PC-3 (cell line): ENCODE measurements around the gene DLG5. TPM values are rescaled to one million over a fixed set of nuclear protein-coding genes. Genes with fewer than 3 reads are reported as not detected.

Experiments
- ATAC-seq: fragments of 200-7000 bp; cut with Tn5 transposase; 2 replicates; pipeline ENCODE4 v1.9.1; 2020; ENCODE audit warnings: mild to moderate bottlenecking, moderate library complexity
- BruUV-seq: library from RNA; stranded (reverse); fragments of 400-500 nt; replicated peaks from 2 replicates; lab custom pipeline; 2021; lab: Mats Ljungman, UMichigan
- CTCF ChIA-PET: fragments of 300-600 bp; sonication (Branson Sonifier 250); formaldehyde crosslinking; loops from one replicate; lab custom pipeline; 2022; ENCODE audit warnings: antibody characterized with exemption; lab: Charles Lee
- POLR2A ChIA-PET: fragments of 300-600 bp; sonication (Branson Sonifier 250); formaldehyde crosslinking; loops from one replicate; lab custom pipeline; 2022; ENCODE audit warnings: antibody characterized with exemption; ENCODE audit not compliant: unreplicated experiment; lab: Charles Lee
- DNase-seq: peaks from one replicate; pipeline ENCODE4 v3.0.0-alpha.2; 2015
- H2AFZ ChIP-seq: fragments of 300-600 bp; sonication (generic); 2 replicates; pipeline ENCODE4 v1.6.0; 2016; ENCODE audit warnings: antibody characterized with exemption, low read length
- H3F3A ChIP-seq: fragments of 300-600 bp; sonication (generic); one replicate; pipeline ENCODE4 v1.6.0; 2017; ENCODE audit warnings: antibody characterized with exemption, low read length, control low read depth, mild to moderate bottlenecking; ENCODE audit not compliant: unreplicated experiment
- H3K27ac ChIP-seq: fragments of 300-600 bp; sonication (generic); 2 replicates; pipeline ENCODE4 v1.5.1; 2016; ENCODE audit warnings: mild to moderate bottlenecking, low read length
- H3K27me3 ChIP-seq: fragments of 300-600 bp; sonication (generic); 2 replicates; pipeline ENCODE4 v1.6.1; 2016; ENCODE audit warnings: low read length, mixed read lengths
- H3K36me3 ChIP-seq: fragments of 300-600 bp; sonication (generic); 2 replicates; pipeline ENCODE4 v1.6.1; 2016; ENCODE audit warnings: low read depth, mixed run types, low read length, mixed read lengths
- H3K4me1 ChIP-seq: fragments of 300-600 bp; sonication (generic); 2 replicates; pipeline ENCODE4 v1.5.1; 2016; ENCODE audit warnings: low read length; ENCODE audit not compliant: insufficient read depth
- H3K4me2 ChIP-seq: fragments of 300-600 bp; sonication (generic); 2 replicates; pipeline ENCODE4 v1.6.0; 2016; ENCODE audit warnings: low read length
- H3K4me3 ChIP-seq: fragments of 300-600 bp; sonication (generic); 2 replicates; pipeline ENCODE4 v1.5.1; 2016; ENCODE audit warnings: mild to moderate bottlenecking, low read length, mixed read lengths
- H3K79me2 ChIP-seq: fragments of 300-600 bp; sonication (generic); 2 replicates; pipeline ENCODE4 v1.6.1; 2017; ENCODE audit warnings: low read length, mixed read lengths
- H3K9ac ChIP-seq: fragments of 300-600 bp; sonication (generic); 2 replicates; pipeline ENCODE4 v1.6.0; 2016; ENCODE audit warnings: mild to moderate bottlenecking, low read length
- H3K9me2 ChIP-seq: fragments of 300-600 bp; sonication (generic); replicated peaks from 2 replicates; pipeline ENCODE4 v1.6.1; 2016; ENCODE audit warnings: mixed run types, low read length, mixed read lengths
- H3K9me3 ChIP-seq: fragments of 300-600 bp; sonication (generic); 2 replicates; pipeline ENCODE4 v1.6.1; 2016; ENCODE audit warnings: low read length, mixed read lengths
- H4K20me1 ChIP-seq: fragments of 300-600 bp; sonication (generic); 2 replicates; pipeline ENCODE4 v1.6.1; 2016; ENCODE audit warnings: low read length, mixed read lengths
- CTCF ChIP-seq: fragments of 300-600 bp; sonication (generic); conservative IDR thresholded peaks from 2 replicates; pipeline ENCODE4 v1.5.1; 2017; ENCODE audit warnings: antibody characterized with exemption, low read depth, mild to moderate bottlenecking, low read length
- EZH2 ChIP-seq: fragments of 300-600 bp; sonication (generic); IDR thresholded peaks from one replicate; pipeline ENCODE4 v1.6.1; 2017; ENCODE audit warnings: antibody characterized with exemption, mild to moderate bottlenecking, low read length; ENCODE audit not compliant: unreplicated experiment
- EZH2phosphoT487 ChIP-seq: fragments of 300-600 bp; sonication (generic); IDR thresholded peaks from 2 replicates; pipeline ENCODE4 v1.6.1; 2018; ENCODE audit warnings: mild to moderate bottlenecking, antibody characterized with exemption, low read length, borderline replicate concordance
- intact Hi-C: fragments of 100-400 bp; cut with micrococcal nuclease; formaldehyde crosslinking; loops from 2 replicates; pipeline ENCODE4 v1.9.0; 2023
- total RNA-seq: library from RNA; depleted of rRNA; stranded (reverse); fragments of >200 nt; gene quantifications from 2 replicates; pipeline ENCODE4 v1.2.3, GENCODE V29; 2014

The DLG5 gene
- total RNA-seq, 1 experiment from 2014 or later = 118 TPM

DNA sequence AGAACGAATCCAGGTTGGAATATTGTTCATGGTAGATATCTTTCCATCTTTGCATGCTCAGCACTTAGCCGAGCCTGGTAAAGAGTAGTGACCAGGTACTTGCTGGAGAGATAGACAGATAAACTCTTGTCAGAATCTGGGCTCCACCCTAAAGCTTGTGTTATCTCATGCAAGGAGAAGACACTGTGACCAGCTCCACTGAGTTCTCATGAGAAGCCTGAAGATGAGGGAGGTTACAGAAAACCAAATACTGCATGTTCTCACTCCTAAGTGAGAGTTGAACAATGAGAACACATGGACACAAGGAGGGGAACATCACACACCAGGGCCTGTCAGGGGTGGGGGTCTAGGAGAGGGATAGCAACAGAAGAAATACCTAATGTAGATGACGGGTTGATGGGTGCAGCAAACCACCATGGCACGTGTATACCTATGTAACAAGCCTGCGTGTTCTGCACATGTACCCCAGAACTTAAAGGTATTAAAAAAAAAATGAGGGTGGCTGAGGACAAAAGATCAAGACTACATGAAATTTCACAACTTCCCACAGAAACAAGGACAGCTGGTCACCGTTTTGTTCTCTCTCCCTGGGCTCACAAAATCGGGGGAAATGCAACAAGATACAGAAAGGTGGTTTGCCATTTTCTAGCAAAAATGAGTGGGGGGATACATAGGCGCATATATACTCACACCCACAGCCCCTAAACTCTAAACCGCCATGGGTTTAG, 17.4 kb downstream of the DLG5 start:
- H3K4me3 ChIP-seq = no peak overlapping the region
- peak overlapping the region; percentile 1; the same call in 1 of the 2 replicates for H2AFZ ChIP-seq
- ChIA-PET POLR2A (no interaction called here), CTCF (no interaction called here)
- no peak overlapping the region for H3K9ac ChIP-seq
- no peaks in the 10 kb centered on the region for H3K9me3 ChIP-seq
- intact Hi-C loops = no loop called here
- no peaks in the 10 kb centered on the region for H3K27me3 ChIP-seq
- BruUV-seq = no TSS peak
- H4K20me1 ChIP-seq = peaks cover 18% of the 10 kb centered on the region; the same call in 1 of the 2 replicates
- 0 out of 2 replicates have a peak overlapping the region, but pooled peaks have one; percentile 2 for H3K4me2 ChIP-seq
- H3F3A ChIP-seq = no peaks in the 10 kb centered on the region
- no peaks in the 10 kb centered on the region for H3K9me2 ChIP-seq
- ATAC-seq (no peak), DNase-seq (no peak)
- H3K27ac ChIP-seq = peak overlapping the region; percentile 8
- peaks cover 25% of the 10 kb centered on the region for H3K4me1 ChIP-seq
- TF ChIP-seq CTCF = no peak
- TF ChIP-seq EZH2 = no peak
- no peak for TF ChIP-seq EZH2phosphoT487
- H3K36me3 ChIP-seq = peaks cover 3% of the 10 kb centered on the region; the same call in 1 of the 2 replicates
- H3K79me2 ChIP-seq = peaks cover 96% of the 10 kb centered on the region

GRCh38 chr10:77907900-77908717, 18.4 kb downstream of the DLG5 start:
- DNase-seq (peak; percentile 77), ATAC-seq (peak; percentile 64)
- Histone ChIP-seq H3K4me1 (peaks cover 25% of the 10 kb centered on the region), H3K36me3 (peaks cover 3% of the 10 kb centered on the region; the same call in 1 of the 2 replicates), H3K4me2 (no peak overlapping the region), H3F3A (no peaks in the 10 kb centered on the region), H3K27me3 (no peaks in the 10 kb centered on the region), H4K20me1 (peaks cover 18% of the 10 kb centered on the region; the same call in 1 of the 2 replicates), H3K4me3 (no peak overlapping the region), H3K79me2 (peaks cover 94% of the 10 kb centered on the region), H3K9me3 (no peaks in the 10 kb centered on the region), H3K9me2 (no peaks in the 10 kb centered on the region), H3K9ac (no peak overlapping the region), H2AFZ (no peak overlapping the region), H3K27ac (no peak overlapping the region)
- POLR2A ChIA-PET = no interaction called here
- intact Hi-C loops = no loop called here
- TF ChIP-seq EZH2phosphoT487 (no peak), CTCF (peak; percentile 99)
- CTCF ChIA-PET = no interaction called here
- BruUV-seq = no TSS peak
